ENCODE measurements around the gene FIS1. TPM values are rescaled to one million over a fixed set of nuclear protein-coding genes. Genes with fewer than 3 reads are reported as not detected.

FIS1 gene
- total RNA-seq, 3 donors from 2014 or later (not counting 1 experiment from before 2014, with no cell fraction given): 99.9 to 119 (median 105) TPM

GRCh38 chr7:101220295-101220694 lies 24.6 kb downstream of the FIS1 start:
- no peak for TF ChIP-seq CTCF (IDR thresholded peaks at IDR 0.05)
- DNase-seq: no peak
- H3K27me3 Mint-ChIP-seq (ENCODE audit: low read depth in 2 of 2): no peaks in the 10 kb centered on the region
- Histone ChIP-seq H3K27ac (ENCODE audit: low read length) (no peak overlapping the region), H3K4me1 (ENCODE audit: control insufficient read depth, insufficient read depth, low read length) (peaks cover 25% of the 10 kb centered on the region), H3K27me3 (ENCODE audit: control insufficient read depth, insufficient read depth, low read length) (no peaks in the 10 kb centered on the region), H3K4me3 (ENCODE audit: low read length) (no peak overlapping the region), H3K9me3 (ENCODE audit: control insufficient read depth, insufficient read depth, low read length) (no peaks in the 10 kb centered on the region), H3K36me3 (ENCODE audit: control insufficient read depth, insufficient read depth, low read length) (peaks cover 22% of the 10 kb centered on the region)
- H3K9me3 Mint-ChIP-seq: no peaks in the 10 kb centered on the region
- H3K36me3 Mint-ChIP-seq: no peaks in the 10 kb centered on the region
- peaks cover 39 to 57% of the 10 kb centered on the region in 2 donors for H3K4me1 Mint-ChIP-seq
- H3K4me3 Mint-ChIP-seq: peak overlapping the region; percentile 7
- H3K27ac Mint-ChIP-seq: peak overlapping the region in 1 of 2 donors; percentile 6
- ATAC-seq: no peak
- intact Hi-C loops (cut with micrococcal nuclease): no loop called here
- 97% methylated on average over 5 of the region's 5 CpGs for WGBS (ENCODE audit: insufficient coverage)

GRCh38 chr7:101218236-101219125 lies 26.4 kb downstream of the FIS1 start:
- Mint-ChIP-seq H3K9me3 (no peaks in the 10 kb centered on the region), H3K4me3 (peak overlapping the region; percentile 96), H3K27ac (peak overlapping the region; percentile 94 to 97), H3K27me3 (ENCODE audit: low read depth in 2 of 2) (no peaks in the 10 kb centered on the region), H3K36me3 (no peaks in the 10 kb centered on the region), H3K4me1 (peaks cover 39 to 57% of the 10 kb centered on the region in 2 donors)
- Histone ChIP-seq H3K36me3 (ENCODE audit: control insufficient read depth, insufficient read depth, low read length) (peaks cover 10% of the 10 kb centered on the region), H3K27me3 (ENCODE audit: control insufficient read depth, insufficient read depth, low read length) (no peaks in the 10 kb centered on the region), H3K4me3 (ENCODE audit: low read length) (peak overlapping the region; percentile 81), H3K9me3 (ENCODE audit: control insufficient read depth, insufficient read depth, low read length) (no peaks in the 10 kb centered on the region), H3K27ac (ENCODE audit: low read length) (peak overlapping the region; percentile 82), H3K4me1 (ENCODE audit: control insufficient read depth, insufficient read depth, low read length) (peaks cover 25% of the 10 kb centered on the region)
- ATAC-seq: peak in 2 of 3 donors; percentile 1 to 3
- no peak for TF ChIP-seq CTCF (IDR thresholded peaks at IDR 0.05)
- DNase-seq: no peak
- WGBS (ENCODE audit: insufficient coverage): 13% methylated on average over 25 of the region's 26 CpGs
- intact Hi-C loops (cut with micrococcal nuclease): no loop called here

GRCh38 chr7:101217388-101218235 lies 27.3 kb downstream of the FIS1 start, which contains the start of the genes PLOD3 and ZNHIT1:
Gene PLOD3 (minus strand): TSS chr7:101217581. CDS start chr7:101217274, 307 bp downstream.
Gene ZNHIT1 (plus strand): TSS chr7:101218165. CDS start chr7:101218196, 31 bp downstream.
- WGBS (ENCODE audit: insufficient coverage): under 1% methylated on average over 57 of the region's 57 CpGs
- peak within 1 kb of the TSS; percentile 96 for H3K4me3 Mint-ChIP-seq
- peak within 1 kb of the TSS; percentile 82 for H3K27ac ChIP-seq (ENCODE audit: low read length)
- H3K4me1 ChIP-seq (ENCODE audit: control insufficient read depth, insufficient read depth, low read length): peaks cover 25% of the 10 kb centered on the region
- peak within 1 kb of the TSS; percentile 81 for H3K4me3 ChIP-seq (ENCODE audit: low read length)
- ATAC-seq (peak; percentile 76 to 84 (median 82)), DNase-seq (peak; percentile 94 to 100)
- H3K36me3 ChIP-seq (ENCODE audit: control insufficient read depth, insufficient read depth, low read length): peaks cover 7% of the 10 kb centered on the region
- H3K9me3 ChIP-seq (ENCODE audit: control insufficient read depth, insufficient read depth, low read length): no peaks in the 10 kb centered on the region
- H3K4me1 Mint-ChIP-seq: peaks cover 39 to 57% of the 10 kb centered on the region in 2 donors
- no peaks in the 10 kb centered on the region for H3K27me3 Mint-ChIP-seq (ENCODE audit: low read depth in 2 of 2)
- H3K27me3 ChIP-seq (ENCODE audit: control insufficient read depth, insufficient read depth, low read length): no peaks in the 10 kb centered on the region
- TF ChIP-seq CTCF (IDR thresholded peaks at IDR 0.05): no peak
- intact Hi-C loops (cut with micrococcal nuclease): loop anchor here (1.0 kb wide), 1 partner anchor 27 kb away; no protein-coding TSS in a partner anchor
- no peaks in the 10 kb centered on the region for H3K36me3 Mint-ChIP-seq
- H3K27ac Mint-ChIP-seq: peak within 1 kb of the TSS; percentile 94 to 97
- no peaks in the 10 kb centered on the region for H3K9me3 Mint-ChIP-seq
